ENCODE results near the gene PPARA.

The PPARA gene
- total RNA-seq: 15.2 to 20.1 (median 19.0) reads per million in 3 donors

DNA sequence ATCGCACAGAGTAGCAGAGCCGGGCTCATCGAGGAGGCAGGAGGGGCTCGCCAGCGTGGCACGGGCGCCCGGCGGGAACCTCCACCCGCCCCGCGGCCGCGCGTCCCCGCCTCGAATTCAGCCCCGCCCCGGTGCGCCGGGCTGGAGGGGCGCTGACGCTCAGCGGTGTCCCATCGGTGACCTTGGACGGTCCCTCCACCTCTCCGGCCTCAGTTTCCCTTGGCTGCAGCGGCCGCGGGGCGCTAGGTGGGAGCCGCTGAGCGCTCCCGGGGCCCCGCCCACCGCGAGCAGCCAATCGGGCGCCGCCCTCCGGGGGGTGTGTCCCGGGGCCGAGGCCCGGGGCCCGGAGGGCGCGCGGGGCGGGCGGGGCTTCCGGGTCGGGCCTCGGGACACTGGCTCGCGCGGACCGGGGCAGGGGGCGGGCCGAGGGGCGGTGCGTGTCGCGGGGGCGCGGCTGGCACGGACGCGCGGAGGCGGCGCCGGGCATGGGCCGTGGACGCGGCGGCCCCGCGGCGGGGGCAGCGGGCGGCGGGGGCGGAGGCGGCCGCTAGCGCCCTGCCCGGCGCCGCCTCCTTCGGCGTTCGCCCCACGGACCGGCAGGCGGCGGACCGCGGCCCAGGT lies at the start of gene PPARA:
TSS of gene PPARA (plus strand) at position 493 of the 621 bp plus-strand sequence. CDS start 47,858 bp downstream, outside the sequence.
- DNase-seq: peak; percentile 77 to 83 (median 80)
- H3K4me3 ChIP-seq (ENCODE audit: insufficient read depth, low read depth, low read length, poor library complexity, severe bottlenecking): peak within 1 kb of the TSS; percentile 76

DNA sequence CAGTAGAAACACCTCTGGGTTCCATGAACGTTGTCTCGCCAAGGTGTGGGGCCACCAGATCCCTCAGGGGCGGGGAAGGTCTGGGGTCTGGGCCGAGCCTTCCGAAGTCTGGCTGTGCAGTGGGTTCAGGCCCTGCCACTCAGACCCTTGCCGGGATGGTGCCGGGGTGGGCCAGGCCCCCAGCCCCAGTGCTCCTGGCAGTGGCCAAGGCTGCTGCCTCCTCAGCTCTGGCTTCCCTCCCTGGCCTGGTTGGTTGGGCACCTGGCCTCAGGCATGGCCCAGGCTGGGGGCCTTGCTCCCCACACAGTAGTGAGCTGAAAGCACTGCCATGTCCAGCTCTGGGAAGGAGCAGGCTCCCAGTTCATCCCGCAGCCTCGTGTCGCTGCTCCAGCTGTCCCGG lies 48.2 kb upstream of the PPARA start:
- no peak overlapping the region for H3K27ac ChIP-seq (ENCODE audit: insufficient read depth, low read length, poor library complexity, severe bottlenecking)
- no peaks in the 10 kb centered on the region for H3K4me1 ChIP-seq (ENCODE audit: control insufficient read depth, insufficient read depth, low read length, poor library complexity, severe bottlenecking)
- H3K9me3 ChIP-seq (ENCODE audit: control insufficient read depth, low read length): no peaks in the 10 kb centered on the region
- no peak for DNase-seq
- H3K27me3 ChIP-seq (replicated peaks; ENCODE audit: control insufficient read depth, insufficient read depth, low read length, poor library complexity, severe bottlenecking): no peaks in the 10 kb centered on the region
- H3K36me3 ChIP-seq (ENCODE audit: control insufficient read depth, insufficient read depth, low read length): peaks cover 16% of the 10 kb centered on the region
- no peak overlapping the region for H3K4me3 ChIP-seq (ENCODE audit: insufficient read depth, low read depth, low read length, poor library complexity, severe bottlenecking)

More for the DNA sequence above, at the start of gene PPARA:
- peak within 1 kb of the TSS; percentile 59 for H3K27ac ChIP-seq (ENCODE audit: insufficient read depth, low read length, poor library complexity, severe bottlenecking)
- H3K4me1 ChIP-seq (ENCODE audit: control insufficient read depth, insufficient read depth, low read length, poor library complexity, severe bottlenecking): peaks cover 9% of the 10 kb centered on the region
- H3K27me3 ChIP-seq (replicated peaks; ENCODE audit: control insufficient read depth, insufficient read depth, low read length, poor library complexity, severe bottlenecking): no peaks in the 10 kb centered on the region
- H3K36me3 ChIP-seq (ENCODE audit: control insufficient read depth, insufficient read depth, low read length): no peaks in the 10 kb centered on the region
- no peaks in the 10 kb centered on the region for H3K9me3 ChIP-seq (ENCODE audit: control insufficient read depth, low read length)

DNA sequence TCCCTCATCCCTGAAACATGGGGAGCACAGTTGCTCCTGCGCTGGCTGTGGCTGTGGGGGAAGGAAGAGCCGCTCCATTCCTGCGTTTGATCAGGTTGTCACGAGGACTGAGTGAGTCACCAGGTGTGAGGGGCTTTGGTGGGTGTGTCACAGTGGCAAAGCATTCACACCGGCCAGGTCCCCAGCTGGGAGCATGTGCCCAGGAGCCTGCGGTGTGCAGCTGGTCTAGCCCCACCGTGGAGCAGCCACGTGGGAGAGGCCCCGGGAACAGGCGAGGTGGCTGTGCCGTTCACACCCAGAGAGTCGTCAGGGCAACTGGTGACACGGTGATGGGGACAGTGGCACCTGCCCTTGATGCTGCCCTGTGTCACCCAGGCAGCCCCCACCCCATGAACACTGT lies 47.6 kb upstream of the PPARA start:
- Histone ChIP-seq H3K4me3 (ENCODE audit: insufficient read depth, low read depth, low read length, poor library complexity, severe bottlenecking) (no peak overlapping the region), H3K27ac (ENCODE audit: insufficient read depth, low read length, poor library complexity, severe bottlenecking) (no peak overlapping the region), H3K9me3 (ENCODE audit: control insufficient read depth, low read length) (no peaks in the 10 kb centered on the region), H3K4me1 (ENCODE audit: control insufficient read depth, insufficient read depth, low read length, poor library complexity, severe bottlenecking) (no peaks in the 10 kb centered on the region), H3K36me3 (ENCODE audit: control insufficient read depth, insufficient read depth, low read length) (peaks cover 14% of the 10 kb centered on the region), H3K27me3 (replicated peaks; ENCODE audit: control insufficient read depth, insufficient read depth, low read length, poor library complexity, severe bottlenecking) (no peaks in the 10 kb centered on the region)
- no peak for DNase-seq

DNA sequence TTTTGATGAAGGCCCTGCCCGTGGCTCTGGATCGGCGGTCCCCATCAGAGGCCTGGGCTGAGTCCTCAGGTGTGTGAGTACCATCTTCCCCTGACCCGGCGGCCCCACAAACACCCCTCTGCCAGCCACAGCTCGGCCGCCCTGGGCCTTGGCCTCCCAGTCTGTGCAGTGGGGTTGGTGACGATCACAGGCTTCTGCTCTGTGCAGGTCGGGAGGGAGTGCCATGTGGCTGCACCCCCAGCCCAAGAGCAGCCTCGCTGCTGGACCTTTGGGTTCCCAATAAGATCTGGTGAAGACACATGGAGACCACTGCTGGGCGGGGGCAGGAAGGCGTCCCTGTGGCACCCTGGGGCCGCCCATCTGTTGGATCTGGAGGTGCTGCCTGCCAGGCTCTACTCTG lies 47.1 kb upstream of the PPARA start:
- Histone ChIP-seq H3K27ac (ENCODE audit: insufficient read depth, low read length, poor library complexity, severe bottlenecking) (no peak overlapping the region), H3K4me1 (ENCODE audit: control insufficient read depth, insufficient read depth, low read length, poor library complexity, severe bottlenecking) (no peaks in the 10 kb centered on the region), H3K4me3 (ENCODE audit: insufficient read depth, low read depth, low read length, poor library complexity, severe bottlenecking) (no peak overlapping the region), H3K36me3 (ENCODE audit: control insufficient read depth, insufficient read depth, low read length) (peaks cover 10% of the 10 kb centered on the region), H3K27me3 (replicated peaks; ENCODE audit: control insufficient read depth, insufficient read depth, low read length, poor library complexity, severe bottlenecking) (no peaks in the 10 kb centered on the region), H3K9me3 (ENCODE audit: control insufficient read depth, low read length) (no peaks in the 10 kb centered on the region)
- no peak for DNase-seq

DNA sequence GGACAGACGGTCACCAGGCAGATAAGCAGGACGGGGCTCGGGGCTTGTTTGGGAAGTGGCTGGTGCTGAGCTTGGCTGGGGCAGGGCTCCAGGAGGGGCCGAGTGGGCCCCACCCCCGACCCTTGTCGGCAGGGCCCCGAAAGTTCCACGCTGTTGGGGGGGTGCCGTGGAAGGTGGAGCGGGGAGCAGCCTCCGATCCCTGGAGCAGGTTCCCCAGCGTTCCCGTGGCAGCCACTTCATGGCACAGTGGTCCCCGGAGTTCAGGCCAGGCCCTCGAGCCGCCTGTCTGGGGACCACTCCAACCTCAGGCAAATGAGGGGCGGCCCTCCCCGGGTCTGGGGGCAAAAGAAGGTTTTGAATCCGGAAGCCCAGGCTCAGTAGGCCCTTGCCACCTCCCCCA lies 46.7 kb upstream of the PPARA start:
- H3K27ac ChIP-seq (ENCODE audit: insufficient read depth, low read length, poor library complexity, severe bottlenecking): no peak overlapping the region
- H3K36me3 ChIP-seq (ENCODE audit: control insufficient read depth, insufficient read depth, low read length): peaks cover 7% of the 10 kb centered on the region
- H3K9me3 ChIP-seq (ENCODE audit: control insufficient read depth, low read length): no peaks in the 10 kb centered on the region
- DNase-seq: no peak
- no peaks in the 10 kb centered on the region for H3K27me3 ChIP-seq (replicated peaks; ENCODE audit: control insufficient read depth, insufficient read depth, low read length, poor library complexity, severe bottlenecking)
- H3K4me3 ChIP-seq (ENCODE audit: insufficient read depth, low read depth, low read length, poor library complexity, severe bottlenecking): no peak overlapping the region
- no peaks in the 10 kb centered on the region for H3K4me1 ChIP-seq (ENCODE audit: control insufficient read depth, insufficient read depth, low read length, poor library complexity, severe bottlenecking)

DNA sequence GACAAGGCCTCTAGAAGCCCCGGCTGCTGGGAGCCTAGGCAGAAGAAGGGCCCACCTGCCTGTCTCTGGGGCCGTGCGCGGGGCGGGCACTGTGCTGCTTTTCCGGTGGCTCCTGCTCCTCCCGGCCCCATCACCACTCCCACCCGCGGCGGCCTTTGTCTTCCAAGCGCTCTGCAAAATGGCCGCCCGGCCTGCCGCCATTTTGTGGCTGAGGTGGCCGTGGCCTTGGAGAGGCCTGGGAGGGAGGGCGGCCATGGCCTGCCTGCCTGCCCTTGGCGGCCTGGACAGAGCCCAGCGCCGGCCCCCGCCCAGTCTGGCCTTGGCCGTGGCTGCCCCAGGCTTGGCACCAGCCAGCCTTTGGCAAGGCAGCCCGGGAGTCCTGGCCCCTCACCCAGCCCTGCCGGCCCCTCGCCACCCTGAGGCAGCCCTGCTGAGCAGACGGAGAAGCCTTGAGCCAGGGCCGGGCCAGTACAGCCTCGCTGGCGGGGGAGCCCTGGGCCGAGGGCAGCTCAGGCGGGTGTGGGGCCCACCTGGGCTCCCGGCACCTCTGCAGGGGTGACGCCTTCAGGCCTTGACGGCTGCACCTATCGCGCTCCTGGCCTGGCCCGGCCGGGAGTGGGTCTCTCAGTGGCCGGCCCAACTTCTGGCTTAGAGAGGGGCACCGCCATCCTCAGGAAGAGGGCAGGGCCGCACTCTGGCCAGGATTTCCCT lies 46.0 kb upstream of the PPARA start:
- Histone ChIP-seq H3K4me3 (ENCODE audit: insufficient read depth, low read depth, low read length, poor library complexity, severe bottlenecking) (no peak overlapping the region), H3K27ac (ENCODE audit: insufficient read depth, low read length, poor library complexity, severe bottlenecking) (no peak overlapping the region), H3K4me1 (ENCODE audit: control insufficient read depth, insufficient read depth, low read length, poor library complexity, severe bottlenecking) (no peaks in the 10 kb centered on the region), H3K9me3 (ENCODE audit: control insufficient read depth, low read length) (no peaks in the 10 kb centered on the region), H3K36me3 (ENCODE audit: control insufficient read depth, insufficient read depth, low read length) (peaks cover under 1% of the 10 kb centered on the region), H3K27me3 (replicated peaks; ENCODE audit: control insufficient read depth, insufficient read depth, low read length, poor library complexity, severe bottlenecking) (no peaks in the 10 kb centered on the region)
- no peak for DNase-seq

DNA sequence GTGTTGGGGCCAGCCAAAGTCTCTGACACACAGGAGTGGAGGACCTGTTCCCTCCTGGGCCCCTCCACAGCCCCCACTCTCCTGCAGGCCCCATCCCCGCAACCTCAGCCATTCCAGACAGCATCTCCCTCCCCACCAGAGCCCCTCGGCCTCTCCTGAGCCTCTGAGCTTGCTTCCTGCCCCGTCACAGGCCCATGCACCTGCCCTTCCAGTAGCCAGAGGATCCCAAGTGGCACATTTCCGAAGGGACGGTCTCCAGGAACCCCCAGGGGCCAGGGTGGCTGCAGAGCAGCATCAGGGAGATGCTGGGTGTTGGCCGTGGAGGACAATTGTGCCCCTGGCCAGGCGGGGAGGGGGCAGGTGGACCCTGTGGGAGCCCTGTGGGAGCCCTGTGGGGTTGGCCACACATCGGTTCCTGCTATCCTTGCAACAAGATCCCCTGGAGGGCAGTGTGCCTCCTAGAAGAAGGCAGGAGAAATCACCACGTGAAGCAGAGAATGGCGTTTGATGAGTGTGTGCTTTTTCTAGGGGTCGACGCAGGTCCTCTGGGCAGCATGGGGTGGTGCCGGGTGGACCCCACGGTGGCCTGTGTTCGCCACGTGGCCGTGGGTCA lies 45.3 kb upstream of the PPARA start:
- H3K9me3 ChIP-seq (ENCODE audit: control insufficient read depth, low read length): no peaks in the 10 kb centered on the region
- H3K4me3 ChIP-seq (ENCODE audit: insufficient read depth, low read depth, low read length, poor library complexity, severe bottlenecking): no peak overlapping the region
- H3K36me3 ChIP-seq (ENCODE audit: control insufficient read depth, insufficient read depth, low read length): no peaks in the 10 kb centered on the region
- no peaks in the 10 kb centered on the region for H3K27me3 ChIP-seq (replicated peaks; ENCODE audit: control insufficient read depth, insufficient read depth, low read length, poor library complexity, severe bottlenecking)
- H3K27ac ChIP-seq (ENCODE audit: insufficient read depth, low read length, poor library complexity, severe bottlenecking): no peak overlapping the region
- H3K4me1 ChIP-seq (ENCODE audit: control insufficient read depth, insufficient read depth, low read length, poor library complexity, severe bottlenecking): no peaks in the 10 kb centered on the region
- no peak for DNase-seq

DNA sequence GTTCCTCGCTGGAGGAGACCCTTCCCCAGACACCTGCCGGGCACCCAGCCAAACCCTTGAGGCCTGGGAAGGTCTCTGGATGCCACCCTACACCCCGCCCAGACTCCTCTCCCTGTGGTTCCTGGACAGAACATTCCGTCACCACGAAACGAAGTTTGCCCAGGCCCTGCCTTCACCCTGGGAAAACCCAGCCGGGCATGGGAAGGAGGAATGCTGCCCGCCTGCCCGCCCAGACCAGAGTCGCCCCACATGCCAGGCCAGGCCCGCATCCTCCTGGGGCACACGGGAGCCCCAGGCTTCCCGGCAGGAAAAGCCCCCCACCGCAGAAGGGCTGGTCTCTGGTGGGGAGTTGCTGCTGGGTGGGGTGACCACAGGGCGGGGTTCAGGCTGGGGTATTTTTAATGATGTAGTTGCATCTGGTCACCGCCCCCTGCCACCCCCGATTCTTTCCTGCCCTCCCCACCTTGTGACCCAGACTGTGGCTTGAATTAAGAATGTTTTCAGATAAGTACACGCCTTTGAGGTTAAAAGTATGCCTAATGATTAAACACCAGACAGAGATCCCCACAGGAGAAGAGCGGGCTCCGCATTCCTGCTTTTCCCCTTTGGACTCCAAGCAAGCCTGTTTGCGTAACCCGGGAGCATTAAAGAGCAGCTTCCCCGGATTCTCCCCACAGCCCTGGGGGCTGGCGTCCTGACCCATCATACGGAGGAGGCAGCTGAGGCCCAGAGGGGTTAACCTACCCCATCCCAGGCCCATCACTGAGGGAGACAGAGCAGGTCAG lies 44.6 kb upstream of the PPARA start:
- H3K27ac ChIP-seq (ENCODE audit: insufficient read depth, low read length, poor library complexity, severe bottlenecking): no peak overlapping the region
- H3K27me3 ChIP-seq (replicated peaks; ENCODE audit: control insufficient read depth, insufficient read depth, low read length, poor library complexity, severe bottlenecking): no peaks in the 10 kb centered on the region
- H3K36me3 ChIP-seq (ENCODE audit: control insufficient read depth, insufficient read depth, low read length): peaks cover 3% of the 10 kb centered on the region
- H3K4me3 ChIP-seq (ENCODE audit: insufficient read depth, low read depth, low read length, poor library complexity, severe bottlenecking): no peak overlapping the region
- no peak for DNase-seq
- no peaks in the 10 kb centered on the region for H3K9me3 ChIP-seq (ENCODE audit: control insufficient read depth, low read length)
- no peaks in the 10 kb centered on the region for H3K4me1 ChIP-seq (ENCODE audit: control insufficient read depth, insufficient read depth, low read length, poor library complexity, severe bottlenecking)

DNA sequence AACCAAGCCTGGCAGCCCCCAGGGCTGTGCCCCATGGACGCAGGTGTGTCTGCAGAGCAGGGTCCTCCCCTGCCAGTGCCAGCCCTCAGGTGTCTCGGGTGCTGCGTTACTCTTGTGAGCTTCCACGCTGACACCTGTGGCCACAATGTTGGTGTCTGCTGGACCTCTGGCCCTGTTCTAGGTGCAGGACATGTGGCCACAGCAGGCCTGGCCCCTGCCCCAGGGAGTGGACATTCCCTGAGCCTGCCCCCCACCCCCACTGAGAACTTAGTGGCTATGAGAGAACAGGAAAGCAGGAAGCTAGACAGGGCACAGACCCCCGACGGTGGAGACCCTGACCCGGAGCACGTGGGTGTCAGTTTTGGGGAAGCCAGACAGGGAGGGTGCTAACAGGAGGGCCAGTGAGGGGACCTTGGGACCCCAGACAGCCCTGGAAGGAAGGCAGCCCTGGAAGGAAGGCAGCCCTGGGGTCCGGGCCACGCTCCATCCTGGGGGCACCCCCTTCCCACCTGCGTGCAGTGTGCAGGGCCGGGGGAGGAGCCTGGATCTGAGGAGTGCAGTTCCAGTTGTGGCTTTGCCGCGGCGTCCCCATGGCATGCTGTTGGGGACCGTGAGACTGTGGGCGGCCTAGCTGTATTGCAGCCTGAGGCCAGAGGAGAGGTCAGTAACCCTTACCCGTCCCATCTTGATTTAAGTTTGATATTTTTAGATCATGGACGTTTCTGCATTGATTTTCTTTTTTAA lies 43.9 kb upstream of the PPARA start:
- no peaks in the 10 kb centered on the region for H3K4me1 ChIP-seq (ENCODE audit: control insufficient read depth, insufficient read depth, low read length, poor library complexity, severe bottlenecking)
- DNase-seq: no peak
- H3K27ac ChIP-seq (ENCODE audit: insufficient read depth, low read length, poor library complexity, severe bottlenecking): no peak overlapping the region
- no peaks in the 10 kb centered on the region for H3K27me3 ChIP-seq (replicated peaks; ENCODE audit: control insufficient read depth, insufficient read depth, low read length, poor library complexity, severe bottlenecking)
- H3K9me3 ChIP-seq (ENCODE audit: control insufficient read depth, low read length): no peaks in the 10 kb centered on the region
- H3K4me3 ChIP-seq (ENCODE audit: insufficient read depth, low read depth, low read length, poor library complexity, severe bottlenecking): no peak overlapping the region
- peaks cover 5% of the 10 kb centered on the region for H3K36me3 ChIP-seq (ENCODE audit: control insufficient read depth, insufficient read depth, low read length)
